ENCODE measurements around the gene ASCC2. TPM values are rescaled to one million over a fixed set of nuclear protein-coding genes. Genes with fewer than 3 reads are reported as not detected.

ASCC2 gene
- total and polyA plus RNA-seq, 2 experiments from 2014 or later, result 30.5 to 31.3 TPM

GRCh38 chr22:29784451-29785361, 53.4 kb downstream of the ASCC2 start:
- no peaks in the 10 kb centered on the region for H3K4me1 ChIP-seq (ENCODE audit: insufficient read depth)
- no peaks in the 10 kb centered on the region for H3K27me3 ChIP-seq (ENCODE audit: insufficient read depth)
- H3K27ac Mint-ChIP-seq, result no peak overlapping the region
- no peak overlapping the region for H3K27ac ChIP-seq (ENCODE audit: low read depth)
- no peaks in the 10 kb centered on the region for H3K9me3 Mint-ChIP-seq
- no peaks in the 10 kb centered on the region for H3K79me2 ChIP-seq (replicated peaks; ENCODE audit: insufficient read depth)
- no peaks in the 10 kb centered on the region for H3K9me2 ChIP-seq (ENCODE audit: insufficient read depth)
- H3K27me3 Mint-ChIP-seq (ENCODE audit: insufficient read depth, low read depth, poor library complexity), result peaks cover 7% of the 10 kb centered on the region
- H3K36me3 ChIP-seq (ENCODE audit: insufficient read depth), result no peaks in the 10 kb centered on the region
- H3K4me1 Mint-ChIP-seq, result peaks cover 16% of the 10 kb centered on the region
- DNase-seq (ENCODE audit: low spot score), result no peak
- no peaks in the 10 kb centered on the region for H4K20me1 ChIP-seq (replicated peaks; ENCODE audit: insufficient read depth)
- H3F3A ChIP-seq (replicated peaks; ENCODE audit: low read depth), result no peaks in the 10 kb centered on the region
- no peak overlapping the region for H3K4me3 ChIP-seq
- no peak overlapping the region for H3K4me2 ChIP-seq
- no peak overlapping the region for H2AFZ ChIP-seq
- TF ChIP-seq ZNF331 (CRISPR knock-in tag; IDR thresholded peaks at IDR 0.05; ENCODE audit: low read depth) (no peak), ZNF114 (CRISPR knock-in tag; IDR thresholded peaks at IDR 0.05) (no peak), ETS1 (IDR thresholded peaks at IDR 0.05) (no peak), CREB1 (CRISPR knock-in tag; IDR thresholded peaks at IDR 0.05; ENCODE audit: low read depth) (no peak), POLR2AphosphoS5 (IDR thresholded peaks at IDR 0.05; ENCODE audit: low read depth) (no peak), NANOG (IDR thresholded peaks at IDR 0.05; ENCODE audit: borderline replicate concordance) (no peak), ZNF462 (CRISPR knock-in tag; IDR thresholded peaks at IDR 0.05) (no peak), STAT1 (IDR thresholded peaks at IDR 0.05; ENCODE audit: unreplicated experiment) (no peak), JUNB (IDR thresholded peaks at IDR 0.05; ENCODE audit: unreplicated experiment) (no peak), CTCF (conservative IDR thresholded peaks at IDR 0.05; ENCODE audit: low read depth in 2 of 2) (no peak), EZH2 (IDR thresholded peaks at IDR 0.05; ENCODE audit: low read depth, unreplicated experiment) (no peak), EZH2phosphoT487 (IDR thresholded peaks at IDR 0.05; ENCODE audit: unreplicated experiment) (no peak), REST (IDR thresholded peaks at IDR 0.05; ENCODE audit: unreplicated experiment) (no peak)
- no peak for ATAC-seq
- peaks cover 8% of the 10 kb centered on the region; the same call in 2 of the 3 replicates for H3K36me3 Mint-ChIP-seq (ENCODE audit: low read depth)
- H3K4me3 Mint-ChIP-seq, result no peak overlapping the region
